GM12801 (cell line): Measurements from ENCODE around the gene NBEA.

ENCODE experiments used
- TF ChIP-seq, protein P1 (sequence below): IDR thresholded peaks from one replicate; pipeline ENCODE4 v1.5.1; 2011; ENCODE audit warnings: control low read depth; ENCODE audit not compliant: insufficient read length; ENCODE audit errors: extremely low read depth

NBEA gene

DNA sequence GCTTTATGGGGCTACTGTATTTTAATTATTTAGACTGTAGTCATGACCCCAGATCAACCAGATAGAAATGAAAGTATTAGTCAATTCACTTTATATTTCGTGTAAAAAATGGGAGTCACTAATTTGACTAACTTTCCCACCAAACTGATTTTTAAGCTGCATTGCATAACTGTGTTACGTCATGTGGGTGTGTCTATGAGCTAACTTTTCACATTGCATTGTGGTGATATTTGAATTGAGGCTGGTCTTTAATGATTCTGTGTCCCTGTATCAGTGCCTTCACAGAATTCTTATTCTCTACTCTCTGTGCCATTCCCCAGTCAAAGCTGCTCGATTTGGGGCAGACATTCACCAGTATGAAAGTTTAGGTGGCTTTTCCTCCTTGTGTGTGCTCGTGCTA, 707.1 kb downstream of the NBEA start:
- TF ChIP-seq, protein P1, sequence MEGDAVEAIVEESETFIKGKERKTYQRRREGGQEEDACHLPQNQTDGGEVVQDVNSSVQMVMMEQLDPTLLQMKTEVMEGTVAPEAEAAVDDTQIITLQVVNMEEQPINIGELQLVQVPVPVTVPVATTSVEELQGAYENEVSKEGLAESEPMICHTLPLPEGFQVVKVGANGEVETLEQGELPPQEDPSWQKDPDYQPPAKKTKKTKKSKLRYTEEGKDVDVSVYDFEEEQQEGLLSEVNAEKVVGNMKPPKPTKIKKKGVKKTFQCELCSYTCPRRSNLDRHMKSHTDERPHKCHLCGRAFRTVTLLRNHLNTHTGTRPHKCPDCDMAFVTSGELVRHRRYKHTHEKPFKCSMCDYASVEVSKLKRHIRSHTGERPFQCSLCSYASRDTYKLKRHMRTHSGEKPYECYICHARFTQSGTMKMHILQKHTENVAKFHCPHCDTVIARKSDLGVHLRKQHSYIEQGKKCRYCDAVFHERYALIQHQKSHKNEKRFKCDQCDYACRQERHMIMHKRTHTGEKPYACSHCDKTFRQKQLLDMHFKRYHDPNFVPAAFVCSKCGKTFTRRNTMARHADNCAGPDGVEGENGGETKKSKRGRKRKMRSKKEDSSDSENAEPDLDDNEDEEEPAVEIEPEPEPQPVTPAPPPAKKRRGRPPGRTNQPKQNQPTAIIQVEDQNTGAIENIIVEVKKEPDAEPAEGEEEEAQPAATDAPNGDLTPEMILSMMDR, result no peak

DNA sequence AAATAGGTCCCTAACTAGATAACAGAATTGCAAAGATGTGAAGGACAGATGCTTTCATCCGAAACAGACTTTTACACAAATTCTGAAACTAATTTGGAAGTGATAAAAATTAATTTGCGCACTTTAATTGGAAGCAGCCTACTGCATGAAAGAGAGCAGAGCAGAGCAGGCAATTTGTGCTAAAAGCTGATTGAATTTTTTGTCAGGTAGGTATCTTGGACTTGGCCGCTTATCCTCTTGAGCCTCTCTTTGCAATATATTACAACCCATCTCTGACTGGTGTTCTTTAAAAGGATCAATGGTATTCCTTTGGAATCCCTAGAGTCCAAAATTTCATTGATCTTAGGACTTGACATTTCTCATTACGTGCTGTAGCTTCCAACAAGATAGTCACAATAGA, 717.7 kb downstream of the NBEA start:
- TF ChIP-seq, protein P1, result no peak

DNA sequence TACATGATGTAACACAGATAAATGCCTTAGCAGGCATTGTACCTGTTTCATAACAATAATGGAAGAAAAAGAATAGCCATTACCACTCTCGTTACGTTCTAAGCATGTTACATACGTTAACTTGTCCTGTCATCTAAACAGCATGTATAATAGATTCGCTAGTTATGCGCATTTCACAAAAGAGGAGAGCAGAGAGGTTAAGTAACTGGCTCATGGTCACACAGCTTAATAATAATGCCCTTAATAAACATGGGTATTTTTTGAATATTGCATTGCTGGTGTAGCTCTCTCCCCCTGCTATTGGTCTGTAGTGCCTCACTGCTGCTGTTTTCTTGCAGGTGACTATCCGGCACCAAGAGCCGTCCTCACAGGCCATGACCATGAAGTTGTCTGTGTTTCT, 722.7 kb downstream of the NBEA start:
- TF ChIP-seq, protein P1, result no peak

DNA sequence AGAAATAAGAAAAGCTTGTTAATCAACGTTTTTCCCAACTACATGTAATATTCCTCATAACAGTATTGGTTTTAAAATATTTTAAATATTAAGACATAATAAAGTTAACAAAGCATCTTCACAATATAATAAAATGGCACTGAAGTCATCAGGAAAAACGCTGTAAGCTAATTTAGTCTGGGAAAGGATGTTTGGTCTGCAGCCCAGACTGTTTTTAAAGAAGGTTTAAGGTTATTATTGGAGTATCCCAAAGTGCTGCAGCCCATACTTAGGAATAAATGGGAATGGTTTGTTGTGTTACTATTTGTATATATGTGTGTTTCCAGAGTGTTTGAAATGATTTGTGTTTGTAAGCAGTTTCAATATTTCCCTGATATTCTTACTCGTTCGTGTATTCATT, 727.3 kb downstream of the NBEA start:
- TF ChIP-seq, protein P1, result no peak

DNA sequence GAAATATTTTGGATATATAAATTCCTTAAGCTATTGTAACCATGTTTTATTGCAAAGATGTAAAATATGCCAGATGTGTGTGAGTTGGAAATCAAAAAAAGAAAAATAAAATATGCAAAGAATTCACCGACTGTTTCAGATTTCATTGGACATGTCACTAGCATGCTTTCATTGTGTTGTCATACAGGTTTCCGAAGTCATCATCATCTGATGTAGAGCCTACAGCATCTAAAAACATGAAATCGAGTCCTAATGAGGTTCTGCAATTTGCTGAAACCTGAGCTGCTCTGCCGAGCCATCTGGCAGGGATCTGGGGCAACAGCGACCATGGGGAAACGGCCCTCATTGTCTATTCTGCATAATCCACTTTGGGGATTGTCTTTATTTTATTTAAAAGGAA, 730.5 kb downstream of the NBEA start:
- TF ChIP-seq, protein P1, result no peak

DNA sequence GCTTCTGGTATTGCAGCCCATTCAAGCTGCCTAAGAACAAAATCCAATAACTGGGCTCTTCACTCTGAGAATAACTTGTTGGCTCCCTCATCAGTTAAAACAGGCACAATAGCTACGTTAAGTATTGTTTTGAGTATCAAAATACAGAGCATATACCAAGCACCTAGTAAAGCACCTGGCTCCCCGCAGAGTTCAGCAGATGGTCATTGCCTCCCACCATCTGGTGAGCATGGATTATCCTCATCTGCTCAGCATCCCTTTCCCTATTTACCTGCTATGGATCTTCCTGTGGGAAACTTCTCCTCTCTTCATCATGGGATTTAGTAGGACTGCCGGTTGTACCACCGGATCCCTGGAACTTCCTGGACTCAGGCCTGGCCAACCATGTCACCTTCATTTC, 733.6 kb downstream of the NBEA start:
- TF ChIP-seq, protein P1, result no peak

DNA sequence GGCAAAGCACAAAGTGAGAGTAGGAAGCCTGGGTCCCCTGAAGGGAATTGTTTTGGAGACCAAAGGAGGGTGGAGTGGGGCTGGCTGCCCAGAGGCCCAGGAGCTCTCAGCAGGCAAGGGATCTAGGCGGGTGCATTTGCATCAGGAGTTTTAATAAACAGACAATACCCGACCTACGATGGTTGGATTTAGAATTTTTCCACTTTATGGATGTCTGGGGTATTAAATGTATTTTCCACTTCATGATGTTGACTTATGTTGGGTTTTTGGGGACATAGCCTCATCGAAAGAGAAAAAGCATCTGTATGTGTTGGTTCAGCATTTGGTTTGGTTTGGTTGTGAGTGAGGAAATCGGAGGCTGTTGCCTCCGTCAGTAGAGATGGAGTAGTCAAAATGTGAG, 739.6 kb downstream of the NBEA start:
- TF ChIP-seq, protein P1, result no peak

DNA sequence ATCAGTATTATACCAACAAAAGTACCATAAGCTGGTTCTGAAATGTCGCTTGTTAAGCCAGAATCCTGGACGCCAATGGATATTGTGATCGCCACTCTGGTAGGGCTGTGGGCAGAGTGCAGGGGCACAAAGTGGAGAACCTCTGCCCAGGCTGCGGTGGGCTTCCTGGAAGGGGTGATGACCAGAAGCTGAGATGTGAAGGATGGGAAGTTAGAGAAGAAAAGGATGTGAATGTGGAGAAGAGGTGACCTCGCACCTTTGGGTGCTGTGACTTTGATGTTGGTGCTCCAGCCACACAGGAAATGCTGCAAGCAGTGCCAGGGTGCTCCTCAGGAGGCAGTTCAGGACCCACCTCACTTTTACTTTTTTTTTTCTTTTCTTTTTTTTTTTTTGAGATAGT, 742.4 kb downstream of the NBEA start:
- TF ChIP-seq, protein P1, result no peak
